HepG2 (cell line): Measurements from ENCODE around the gene PDGFB. TPM values are rescaled to one million over a fixed set of nuclear protein-coding genes. Genes with fewer than 3 reads are reported as not detected.
A peak's percentile ranks its signal among the peaks of the same experiment; 100 is the strongest.

Experiments
- ATF5 ChIP-seq: sonication (generic); formaldehyde crosslinking; IDR thresholded peaks from 2 replicates; pipeline ENCODE4 v1.4.0; 2020; ENCODE audit warnings: mild to moderate bottlenecking, low read depth, missing genetic modification reagents
- BORCS8-MEF2B ChIP-seq: sonication (generic); formaldehyde crosslinking; IDR thresholded peaks from 2 replicates; pipeline ENCODE4 v1.8.0; 2022; ENCODE audit warnings: mild to moderate bottlenecking, missing genetic modification reagents
- CCAR2 ChIP-seq: fragments of 200-400 bp; formaldehyde crosslinking; optimal IDR thresholded peaks from 2 replicates; pipeline ENCODE3; 2018; ENCODE audit warnings: low read depth, mild to moderate bottlenecking, low read length, moderate library complexity
- FOXP1 ChIP-seq, 2 experiments: fragments of 450-650 bp in 1 of 2; IDR thresholded peaks; 2 replicates each; pipeline ENCODE4 v1.6.1; 2017 to 2018; ENCODE audit warnings: antibody characterized with exemption in 1 of 2
- GATAD2A ChIP-seq: IDR thresholded peaks from 2 replicates; pipeline ENCODE4 v1.6.1; 2016
- HDAC1 ChIP-seq: sonication (generic); formaldehyde crosslinking; IDR thresholded peaks from 2 replicates; pipeline ENCODE4 v1.5.1; 2020; ENCODE audit warnings: mild to moderate bottlenecking, missing genetic modification reagents
- HDAC6 ChIP-seq: fragments of 200-600 bp; sonication (generic); IDR thresholded peaks from 2 replicates; pipeline ENCODE4 v1.7.0; 2017; ENCODE audit warnings: mild to moderate bottlenecking, antibody characterized with exemption, low read length, low read depth
- HNRNPL ChIP-seq: fragments of 200-400 bp; formaldehyde crosslinking; IDR thresholded peaks from 2 replicates; pipeline ENCODE4 v1.6.1; 2017; ENCODE audit warnings: mild to moderate bottlenecking, low read depth, low read length
- HNRNPUL1 ChIP-seq: fragments of 200-400 bp; formaldehyde crosslinking; IDR thresholded peaks from 2 replicates; pipeline ENCODE4 v1.6.1; 2017; ENCODE audit warnings: low read depth, mild to moderate bottlenecking, low read length, moderate library complexity
- MYC ChIP-seq: sonication (generic); formaldehyde crosslinking; IDR thresholded peaks from 2 replicates; pipeline ENCODE4 v1.9.0; 2021; ENCODE audit warnings: missing genetic modification reagents, borderline replicate concordance
- NR2F1 ChIP-seq, 2 experiments: fragments of 450-650 bp in 1 of 2; formaldehyde crosslinking in 1 of 2; IDR thresholded peaks; 2 replicates each; pipeline versions ENCODE4 v1.5.0 to v1.6.1; 2016 to 2020; ENCODE audit warnings: mild to moderate bottlenecking in 1 of 2, missing compliant biosample characterization in 1 of 2, missing genetic modification reagents in 1 of 2, moderate library complexity in 1 of 2
- PBX2 ChIP-seq: IDR thresholded peaks from 2 replicates; pipeline ENCODE4 v1.6.1; 2016; ENCODE audit warnings: control low read depth
- SCMH1 ChIP-seq: sonication (generic); formaldehyde crosslinking; IDR thresholded peaks from 2 replicates; pipeline ENCODE4 v1.9.0; 2021; ENCODE audit warnings: missing genetic modification reagents, mild to moderate bottlenecking, borderline replicate concordance
- SRY ChIP-seq: sonication (generic); formaldehyde crosslinking; IDR thresholded peaks from 2 replicates; pipeline ENCODE4 v1.8.0; 2022; ENCODE audit warnings: mild to moderate bottlenecking, missing genetic modification reagents
- STAT6 ChIP-seq: sonication (generic); formaldehyde crosslinking; IDR thresholded peaks from 2 replicates; pipeline ENCODE4 v1.4.0; 2020; ENCODE audit warnings: missing genetic modification reagents, mild to moderate bottlenecking, borderline replicate concordance
- THYN1 ChIP-seq: sonication (generic); formaldehyde crosslinking; IDR thresholded peaks from 2 replicates; pipeline ENCODE4 v1.8.1; 2023; ENCODE audit warnings: low read depth, mild to moderate bottlenecking, moderate library complexity, missing genetic modification reagents, borderline replicate concordance
- ZFP90 ChIP-seq: sonication (generic); formaldehyde crosslinking; IDR thresholded peaks from 2 replicates; pipeline ENCODE4 v1.8.0; 2022; ENCODE audit warnings: missing genetic modification reagents, mild to moderate bottlenecking, inconsistent platforms, borderline replicate concordance
- ZMYM3 ChIP-seq: sonication (generic); formaldehyde crosslinking; IDR thresholded peaks from 2 replicates; pipeline ENCODE4 v1.5.1; 2020; ENCODE audit warnings: mild to moderate bottlenecking, missing genetic modification reagents
- ZNF20 ChIP-seq: sonication (generic); formaldehyde crosslinking; IDR thresholded peaks from 2 replicates; pipeline ENCODE4 v1.4.0; 2020; ENCODE audit warnings: mild to moderate bottlenecking, moderate library complexity, missing genetic modification reagents
- ZNF576 ChIP-seq: sonication (generic); formaldehyde crosslinking; IDR thresholded peaks from 2 replicates; pipeline ENCODE4 v1.4.0; 2020; ENCODE audit warnings: mild to moderate bottlenecking, missing genetic modification reagents
- ZNF672 ChIP-seq: sonication (generic); formaldehyde crosslinking; IDR thresholded peaks from 2 replicates; pipeline ENCODE4 v1.8.1; 2022; ENCODE audit warnings: missing genetic modification reagents
- ZNF747 ChIP-seq: sonication (generic); formaldehyde crosslinking; IDR thresholded peaks from 2 replicates; pipeline ENCODE4 v1.8.1; 2023; ENCODE audit warnings: missing genetic modification reagents, mild to moderate bottlenecking, borderline replicate concordance
- ZSCAN25 ChIP-seq: sonication (generic); formaldehyde crosslinking; IDR thresholded peaks from 2 replicates; pipeline ENCODE4 v1.8.0; 2022; ENCODE audit warnings: mild to moderate bottlenecking, missing genetic modification reagents
- ZSCAN29 ChIP-seq: sonication (generic); formaldehyde crosslinking; conservative IDR thresholded peaks from 2 replicates; pipeline ENCODE4 v1.4.0; 2020; ENCODE audit warnings: mild to moderate bottlenecking, missing genetic modification reagents
- polyA plus RNA-seq, 8 experiments: library from polyadenylated mRNA; depleted of rRNA in 3 of 8; stranded (reverse) in 7 of 8; unstranded in 1 of 8; fragments of >200 nt; fragmentation: Illumina TruSeq in 4 of 8; extraction: Trizol in 4 of 8; gene quantifications; 2 replicates each; pipeline versions ENCODE4 v1.2.1 to v1.2.3, GENCODE V29; 2011 to 2016; ENCODE audit warnings: low read depth in 4 of 8, missing spikeins in 1 of 8, mixed read lengths in 1 of 8; ENCODE audit not compliant: insufficient read depth in 1 of 8
- total RNA-seq, 5 experiments: library from RNA; depleted of rRNA; stranded (reverse); fragments of >200 nt; fragmentation: Illumina TruSeq; extraction: Trizol; gene quantifications; 2 replicates each; pipeline ENCODE4 v1.2.3, GENCODE V29; 2016; ENCODE audit warnings: low read depth in 1 of 5

PDGFB gene
- total and polyA plus RNA-seq, 2 of the 13 experiments (the other 11 are each of a cell fraction or from before 2014, with no cell fraction given) = 1.4 to 10.1 TPM

- TF ChIP-seq ATF5 (CRISPR knock-in tag) (0 out of 2 replicates have a peak, but pooled peaks have one; percentile 72), ZMYM3 (CRISPR knock-in tag) (peak; percentile 93), ZSCAN29 (CRISPR knock-in tag) (peak; percentile 86; the same call in 1 of the 2 replicates), HDAC6 (no peak), FOXP1 (IDR thresholded peaks at IDR 0.05) (no peak), FOXP1 (CRISPR knock-in tag; IDR thresholded peaks at IDR 0.05) (peak; percentile 35; the same call in 1 of the 2 replicates), HDAC1 (peak; percentile 98), STAT6 (no peak; the same call in 1 of the 2 replicates), GATAD2A (CRISPR knock-in tag) (peak; percentile 82), ZNF747 (peak; percentile 89), BORCS8-MEF2B (CRISPR knock-in tag) (peak; percentile 72), NR2F1 (CRISPR knock-in tag; IDR thresholded peaks at IDR 0.05) (peak in 1 of 2 experiments; percentile 77; a peak in 2 of 4 replicates), SRY (CRISPR knock-in tag) (no peak; the same call in 1 of the 2 replicates), PBX2 (CRISPR knock-in tag) (no peak), CCAR2 (no peak), ZFP90 (peak; percentile 66; the same call in 1 of the 2 replicates), ZSCAN25 (peak; percentile 96), ZNF20 (CRISPR knock-in tag) (no peak), ZNF672 (CRISPR knock-in tag) (no peak), ZNF576 (0 out of 2 replicates have a peak, but pooled peaks have one; percentile 58), MYC (CRISPR knock-in tag) (peak; percentile 92), HNRNPL (peak; percentile 94), THYN1 (CRISPR knock-in tag) (peak; percentile 36; the same call in 1 of the 2 replicates), HNRNPUL1 (no peak), SCMH1 (CRISPR knock-in tag) (no peak)
Measured at GRCh38 chr22:39283322-39284141, 38.8 kb upstream of the PDGFB start (continued).
